WTC11 (cell line): ENCODE results near the gene FMNL2. TPM values are rescaled to one million over a fixed set of nuclear protein-coding genes. Genes with fewer than 3 reads are reported as not detected.

Experiments used
- ATAC-seq: fragments of 200-7000 bp; cut with Tn5 transposase; 2 replicates; pipeline ENCODE4 v1.10.0; 2021; ENCODE audit warnings: mild to moderate bottlenecking, moderate library complexity
- CTCF ChIA-PET: fragments of 300-600 bp; sonication (Branson Sonifier 250); formaldehyde crosslinking; loops from one replicate; lab custom pipeline; 2021; ENCODE audit warnings: antibody characterized with exemption; lab: Charles Lee
- POLR2A ChIA-PET: fragments of 350-600 bp; sonication (Branson Sonifier 250); formaldehyde crosslinking; loops from one replicate; lab custom pipeline; 2021; ENCODE audit warnings: antibody characterized with exemption; lab: Charles Lee
- DNase-seq: peaks from one replicate; pipeline ENCODE4 v3.0.0; 2021; ENCODE audit warnings: low spot score
- H3K27ac Mint-ChIP-seq: 2 replicates; pipeline ENCODE4 v1.8.0; 2021; ENCODE audit warnings: mixed read lengths
- H3K27me3 Mint-ChIP-seq: 2 replicates; pipeline ENCODE4 v1.8.0; 2021; ENCODE audit warnings: low read depth, mild to moderate bottlenecking, moderate library complexity, mixed read lengths
- H3K36me3 Mint-ChIP-seq: 2 replicates; pipeline ENCODE4 v1.8.0; 2021; ENCODE audit warnings: mixed read lengths
- H3K4me1 Mint-ChIP-seq: 2 replicates; pipeline ENCODE4 v1.8.0; 2022; ENCODE audit warnings: mixed read lengths
- H3K4me3 Mint-ChIP-seq: 2 replicates; pipeline ENCODE4 v1.8.0; 2021; ENCODE audit warnings: mild to moderate bottlenecking, moderate library complexity, mixed read lengths
- H3K9me3 Mint-ChIP-seq: 2 replicates; pipeline ENCODE4 v1.8.0; 2021; ENCODE audit warnings: mixed read lengths
- ATF1 ChIP-seq: sonication (generic); formaldehyde crosslinking; IDR thresholded peaks from 2 replicates; pipeline ENCODE4 v1.8.1; 2023; ENCODE audit warnings: mild to moderate bottlenecking, moderate library complexity, missing genetic modification reagents
- FOXJ3 ChIP-seq: sonication (generic); formaldehyde crosslinking; IDR thresholded peaks from 2 replicates; pipeline ENCODE4 v1.9.0; 2021; ENCODE audit warnings: missing genetic modification reagents, mild to moderate bottlenecking, borderline replicate concordance
- FOXP1 ChIP-seq: sonication (generic); formaldehyde crosslinking; IDR thresholded peaks from 2 replicates; pipeline ENCODE4 v1.8.0; 2022; ENCODE audit warnings: missing genetic modification reagents, mild to moderate bottlenecking, moderate library complexity, borderline replicate concordance
- GTF2I ChIP-seq: fragments of 250-450 bp; sonication (Bioruptor Pico); conservative IDR thresholded peaks from 2 replicates; pipeline ENCODE4 v1.4.0; 2021; ENCODE audit warnings: mild to moderate bottlenecking
- JAZF1 ChIP-seq: fragments of 250-450 bp; sonication (Bioruptor Pico); IDR thresholded peaks from 2 replicates; pipeline ENCODE4 v1.9.0; 2021; ENCODE audit warnings: moderate library complexity, mild to moderate bottlenecking, inconsistent platforms
- MXD4 ChIP-seq: fragments of 250-450 bp; sonication (Bioruptor Pico); IDR thresholded peaks from 2 replicates; pipeline ENCODE4 v1.8.0; 2021; ENCODE audit warnings: mild to moderate bottlenecking, moderate library complexity, borderline replicate concordance
- RELA ChIP-seq: sonication (generic); formaldehyde crosslinking; IDR thresholded peaks from 2 replicates; pipeline ENCODE4 v1.8.1; 2022; ENCODE audit warnings: missing genetic modification reagents, mild to moderate bottlenecking, borderline replicate concordance
- TCF7 ChIP-seq: sonication (generic); formaldehyde crosslinking; IDR thresholded peaks from 2 replicates; pipeline ENCODE4 v1.8.0; 2022; ENCODE audit warnings: mild to moderate bottlenecking, low read depth, missing genetic modification reagents, moderate library complexity
- TP53 ChIP-seq: sonication (generic); formaldehyde crosslinking; IDR thresholded peaks from 2 replicates; pipeline ENCODE4 v1.8.1; 2023; ENCODE audit warnings: mild to moderate bottlenecking, missing genetic modification reagents
- ZNF121 ChIP-seq: sonication (generic); formaldehyde crosslinking; IDR thresholded peaks from 2 replicates; pipeline ENCODE4 v1.8.0; 2023; ENCODE audit warnings: missing genetic modification reagents
- ZNF317 ChIP-seq: sonication (generic); formaldehyde crosslinking; IDR thresholded peaks from 2 replicates; pipeline ENCODE4 v1.8.1; 2023; ENCODE audit warnings: low read depth, mild to moderate bottlenecking, moderate library complexity, missing genetic modification reagents, borderline replicate concordance
- total RNA-seq: library from RNA; stranded (reverse); gene quantifications from 3 replicates; pipeline ENCODE4 v1.2.3, GENCODE V29; 2021
- TF ChIP-seq, protein P1 (sequence below): fragments of 250-450 bp; sonication (Bioruptor Pico); IDR thresholded peaks from 2 replicates; pipeline ENCODE4 v1.9.0; 2021; ENCODE audit warnings: mild to moderate bottlenecking, borderline replicate concordance
- TF ChIP-seq, protein P2 (sequence below): sonication (generic); formaldehyde crosslinking; IDR thresholded peaks from 2 replicates; pipeline ENCODE4 v1.8.1; 2023; ENCODE audit warnings: mild to moderate bottlenecking, missing genetic modification reagents
- TF ChIP-seq, protein P3 (sequence below): fragments of 250-450 bp; sonication (Bioruptor Pico); IDR thresholded peaks from 2 replicates; pipeline ENCODE4 v1.9.0; 2021; ENCODE audit warnings: mild to moderate bottlenecking
- TF ChIP-seq, protein P4 (sequence below): sonication (generic); formaldehyde crosslinking; IDR thresholded peaks from 2 replicates; pipeline ENCODE4 v1.8.1; 2022; ENCODE audit warnings: mild to moderate bottlenecking, missing genetic modification reagents, moderate library complexity, borderline replicate concordance

Gene FMNL2
- total RNA-seq, 1 experiment from 2014 or later, result 43.0 TPM

DNA sequence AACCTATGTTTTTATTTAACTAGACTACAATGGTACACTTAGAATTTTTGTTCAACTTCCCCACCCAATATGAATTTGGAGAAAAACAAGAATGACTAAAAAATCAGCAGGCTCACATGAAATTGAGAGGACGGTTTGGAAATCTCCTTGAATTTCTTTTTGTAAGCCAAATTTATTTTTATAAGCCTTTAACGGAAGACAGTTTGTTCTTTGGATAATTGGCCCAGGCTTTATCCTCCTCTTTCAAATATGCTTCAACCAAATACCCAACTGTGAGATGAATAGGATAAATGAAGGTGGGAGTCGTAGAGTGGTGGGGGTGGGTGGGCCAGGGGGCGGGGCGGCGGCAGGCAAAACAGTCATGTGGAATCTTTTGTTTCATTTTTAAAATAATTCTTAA is 60.6 kb downstream of the FMNL2 start (continued):
- no peak for TF ChIP-seq FOXP1
- TF ChIP-seq, all 79 proteins: peak for 0

DNA sequence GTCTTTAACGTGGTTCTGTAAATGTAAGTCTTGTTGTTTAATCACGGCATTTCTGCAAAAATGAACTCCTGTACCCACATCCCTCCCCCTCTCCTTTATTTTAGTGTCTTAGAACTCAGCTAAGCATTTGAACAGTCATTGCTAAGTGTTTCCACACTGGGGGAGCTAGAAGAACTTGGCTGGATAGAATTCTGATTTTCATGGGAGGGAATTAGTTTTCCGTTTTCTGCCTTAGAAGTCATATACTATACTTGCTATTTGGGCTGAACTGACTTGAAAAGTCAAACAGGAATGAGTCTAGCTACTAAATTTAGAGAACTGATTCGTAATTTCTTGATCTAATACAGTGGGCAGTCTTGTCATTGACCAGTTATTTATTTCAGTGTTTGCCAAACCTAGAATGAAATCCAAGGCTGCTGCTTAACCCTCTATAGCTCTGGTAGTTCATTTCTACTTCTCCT is 61.1 kb downstream of the FMNL2 start:
- H3K27me3 Mint-ChIP-seq, result no peaks in the 10 kb centered on the region
- H3K36me3 Mint-ChIP-seq, result no peaks in the 10 kb centered on the region
- H3K4me1 Mint-ChIP-seq, result peaks cover 75% of the 10 kb centered on the region
- no peak overlapping the region for H3K4me3 Mint-ChIP-seq
- TF ChIP-seq FOXJ3 (no peak), GTF2I (CRISPR knock-in tag) (no peak), ZNF317 (CRISPR knock-in tag) (no peak)
- no peak overlapping the region for H3K27ac Mint-ChIP-seq
- POLR2A ChIA-PET, result no interaction called here
- CTCF ChIA-PET, result interaction anchor here (1.4 to 1.8 kb wide), 2 partner anchors 12 to 370 kb away, joined by 3 to 5 read pairs; no protein-coding TSS in a partner anchor
- 0 out of 2 replicates have a peak, but pooled peaks cover 3% of the 10 kb centered on the region for H3K9me3 Mint-ChIP-seq
- no peak for ATAC-seq
- DNase-seq, result no peak

DNA sequence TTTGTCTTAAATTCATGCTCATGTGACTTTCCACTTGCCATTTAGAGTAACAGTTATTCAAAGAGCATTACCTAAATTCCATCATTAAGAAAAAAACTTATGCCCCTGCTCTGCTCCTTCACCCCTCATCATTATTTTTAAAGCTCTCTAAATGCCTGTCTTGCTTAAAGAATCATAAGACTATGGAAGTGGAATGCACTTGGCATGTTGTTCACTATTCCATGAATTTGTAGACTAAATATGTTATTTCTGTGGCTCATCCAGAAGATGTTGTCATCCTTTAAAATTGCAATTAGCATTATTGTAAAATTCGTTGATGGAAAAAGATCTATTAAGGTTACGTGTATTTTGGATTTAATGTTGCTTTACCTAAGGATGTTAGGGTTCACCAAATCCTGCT is 61.8 kb downstream of the FMNL2 start:
- TF ChIP-seq, protein P1, sequence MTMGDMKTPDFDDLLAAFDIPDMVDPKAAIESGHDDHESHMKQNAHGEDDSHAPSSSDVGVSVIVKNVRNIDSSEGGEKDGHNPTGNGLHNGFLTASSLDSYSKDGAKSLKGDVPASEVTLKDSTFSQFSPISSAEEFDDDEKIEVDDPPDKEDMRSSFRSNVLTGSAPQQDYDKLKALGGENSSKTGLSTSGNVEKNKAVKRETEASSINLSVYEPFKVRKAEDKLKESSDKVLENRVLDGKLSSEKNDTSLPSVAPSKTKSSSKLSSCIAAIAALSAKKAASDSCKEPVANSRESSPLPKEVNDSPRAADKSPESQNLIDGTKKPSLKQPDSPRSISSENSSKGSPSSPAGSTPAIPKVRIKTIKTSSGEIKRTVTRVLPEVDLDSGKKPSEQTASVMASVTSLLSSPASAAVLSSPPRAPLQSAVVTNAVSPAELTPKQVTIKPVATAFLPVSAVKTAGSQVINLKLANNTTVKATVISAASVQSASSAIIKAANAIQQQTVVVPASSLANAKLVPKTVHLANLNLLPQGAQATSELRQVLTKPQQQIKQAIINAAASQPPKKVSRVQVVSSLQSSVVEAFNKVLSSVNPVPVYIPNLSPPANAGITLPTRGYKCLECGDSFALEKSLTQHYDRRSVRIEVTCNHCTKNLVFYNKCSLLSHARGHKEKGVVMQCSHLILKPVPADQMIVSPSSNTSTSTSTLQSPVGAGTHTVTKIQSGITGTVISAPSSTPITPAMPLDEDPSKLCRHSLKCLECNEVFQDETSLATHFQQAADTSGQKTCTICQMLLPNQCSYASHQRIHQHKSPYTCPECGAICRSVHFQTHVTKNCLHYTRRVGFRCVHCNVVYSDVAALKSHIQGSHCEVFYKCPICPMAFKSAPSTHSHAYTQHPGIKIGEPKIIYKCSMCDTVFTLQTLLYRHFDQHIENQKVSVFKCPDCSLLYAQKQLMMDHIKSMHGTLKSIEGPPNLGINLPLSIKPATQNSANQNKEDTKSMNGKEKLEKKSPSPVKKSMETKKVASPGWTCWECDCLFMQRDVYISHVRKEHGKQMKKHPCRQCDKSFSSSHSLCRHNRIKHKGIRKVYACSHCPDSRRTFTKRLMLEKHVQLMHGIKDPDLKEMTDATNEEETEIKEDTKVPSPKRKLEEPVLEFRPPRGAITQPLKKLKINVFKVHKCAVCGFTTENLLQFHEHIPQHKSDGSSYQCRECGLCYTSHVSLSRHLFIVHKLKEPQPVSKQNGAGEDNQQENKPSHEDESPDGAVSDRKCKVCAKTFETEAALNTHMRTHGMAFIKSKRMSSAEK (CRISPR knock-in tag), result no peak
- TF ChIP-seq ZNF121 (CRISPR knock-in tag), result no peak
- TF ChIP-seq MXD4 (CRISPR knock-in tag), result no peak
- TF ChIP-seq, protein P2, sequence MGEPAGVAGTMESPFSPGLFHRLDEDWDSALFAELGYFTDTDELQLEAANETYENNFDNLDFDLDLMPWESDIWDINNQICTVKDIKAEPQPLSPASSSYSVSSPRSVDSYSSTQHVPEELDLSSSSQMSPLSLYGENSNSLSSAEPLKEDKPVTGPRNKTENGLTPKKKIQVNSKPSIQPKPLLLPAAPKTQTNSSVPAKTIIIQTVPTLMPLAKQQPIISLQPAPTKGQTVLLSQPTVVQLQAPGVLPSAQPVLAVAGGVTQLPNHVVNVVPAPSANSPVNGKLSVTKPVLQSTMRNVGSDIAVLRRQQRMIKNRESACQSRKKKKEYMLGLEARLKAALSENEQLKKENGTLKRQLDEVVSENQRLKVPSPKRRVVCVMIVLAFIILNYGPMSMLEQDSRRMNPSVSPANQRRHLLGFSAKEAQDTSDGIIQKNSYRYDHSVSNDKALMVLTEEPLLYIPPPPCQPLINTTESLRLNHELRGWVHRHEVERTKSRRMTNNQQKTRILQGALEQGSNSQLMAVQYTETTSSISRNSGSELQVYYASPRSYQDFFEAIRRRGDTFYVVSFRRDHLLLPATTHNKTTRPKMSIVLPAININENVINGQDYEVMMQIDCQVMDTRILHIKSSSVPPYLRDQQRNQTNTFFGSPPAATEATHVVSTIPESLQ, result no peak
- no peak for TF ChIP-seq RELA (CRISPR knock-in tag)
- no peak for TF ChIP-seq TCF7 (CRISPR knock-in tag)
- no peak for TF ChIP-seq ATF1
- TF ChIP-seq TP53 (CRISPR knock-in tag), result no peak
- TF ChIP-seq, protein P3, sequence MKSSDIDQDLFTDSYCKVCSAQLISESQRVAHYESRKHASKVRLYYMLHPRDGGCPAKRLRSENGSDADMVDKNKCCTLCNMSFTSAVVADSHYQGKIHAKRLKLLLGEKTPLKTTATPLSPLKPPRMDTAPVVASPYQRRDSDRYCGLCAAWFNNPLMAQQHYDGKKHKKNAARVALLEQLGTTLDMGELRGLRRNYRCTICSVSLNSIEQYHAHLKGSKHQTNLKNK (CRISPR knock-in tag), result no peak
- no peak for TF ChIP-seq JAZF1 (CRISPR knock-in tag)
- TF ChIP-seq, protein P4, sequence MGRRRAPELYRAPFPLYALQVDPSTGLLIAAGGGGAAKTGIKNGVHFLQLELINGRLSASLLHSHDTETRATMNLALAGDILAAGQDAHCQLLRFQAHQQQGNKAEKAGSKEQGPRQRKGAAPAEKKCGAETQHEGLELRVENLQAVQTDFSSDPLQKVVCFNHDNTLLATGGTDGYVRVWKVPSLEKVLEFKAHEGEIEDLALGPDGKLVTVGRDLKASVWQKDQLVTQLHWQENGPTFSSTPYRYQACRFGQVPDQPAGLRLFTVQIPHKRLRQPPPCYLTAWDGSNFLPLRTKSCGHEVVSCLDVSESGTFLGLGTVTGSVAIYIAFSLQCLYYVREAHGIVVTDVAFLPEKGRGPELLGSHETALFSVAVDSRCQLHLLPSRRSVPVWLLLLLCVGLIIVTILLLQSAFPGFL (CRISPR knock-in tag), result no peak
- no peak overlapping the region for H3K27ac Mint-ChIP-seq
- H3K9me3 Mint-ChIP-seq, result no peaks in the 10 kb centered on the region
- no peaks in the 10 kb centered on the region for H3K36me3 Mint-ChIP-seq
- ChIA-PET CTCF (interaction anchor here (1.8 kb wide), 1 partner anchor 11 kb away, joined by 5 read pairs; no protein-coding TSS in a partner anchor), POLR2A (no interaction called here)
- DNase-seq (no peak), ATAC-seq (no peak)
- H3K4me1 Mint-ChIP-seq, result peaks cover 76% of the 10 kb centered on the region
- no peaks in the 10 kb centered on the region for H3K27me3 Mint-ChIP-seq
- H3K4me3 Mint-ChIP-seq, result no peak overlapping the region
